ENCODE results near the gene PPP1CC. TPM values are rescaled to one million over a fixed set of nuclear protein-coding genes. Genes with fewer than 3 reads are reported as not detected.

The PPP1CC gene
- total and polyA plus RNA-seq, 2 donors (not counting 3 experiments of a cell fraction or from before 2014, with no cell fraction given) = 67.1 to 139 TPM

- TF ChIP-seq MYC (IDR thresholded peaks at IDR 0.05; ENCODE audit: low read depth, low read length) = no peak
- no peak for TF ChIP-seq FOS (IDR thresholded peaks at IDR 0.05; ENCODE audit: borderline replicate concordance, insufficient read depth, low read length)
- TF ChIP-seq CTCF (IDR thresholded peaks at IDR 0.05; ENCODE audit: extremely low read depth in 1 of 2, insufficient read depth in 1 of 2, low read depth in 1 of 2, low read length in 2 of 2) = no peak
- TF ChIP-seq POLR2AphosphoS5 (IDR thresholded peaks at IDR 0.05; ENCODE audit: insufficient read depth, low read depth, low read length) = no peak
- TF ChIP-seq MAX (IDR thresholded peaks at IDR 0.05; ENCODE audit: insufficient read depth, insufficient read length) = no peak
- peaks cover 7% of the 10 kb centered on the region for H3K4me1 ChIP-seq (ENCODE audit: control insufficient read depth, extremely low read depth, insufficient read depth, low read length)
- no peak overlapping the region for H3K4me3 ChIP-seq (replicated peaks in 1 of 3; ENCODE audit: insufficient read depth in 1 of 3, low read depth in 1 of 3, low read length in 3 of 3)
- BruUV-seq (replicated peaks) = no TSS peak
- H3K9me1 ChIP-seq (replicated peaks; ENCODE audit: control insufficient read depth, extremely low read depth, insufficient read depth, low read length) = no peaks in the 10 kb centered on the region
- no peaks in the 10 kb centered on the region for H3K79me2 ChIP-seq (ENCODE audit: control insufficient read depth, insufficient read depth, low read length)
- H3K36me3 ChIP-seq (ENCODE audit: control insufficient read depth in 2 of 2, extremely low read depth in 1 of 2, insufficient read depth in 2 of 2, low read length in 2 of 2) = no peaks in the 10 kb centered on the region
- H3K4me2 ChIP-seq (ENCODE audit: insufficient read depth, low read length) = no peak overlapping the region
- no peaks in the 10 kb centered on the region for H3K9me3 ChIP-seq (replicated peaks; ENCODE audit: control insufficient read depth, insufficient read depth, low read length)
- no peak overlapping the region for H2AFZ ChIP-seq (ENCODE audit: low read depth, low read length)
- intact Hi-C loops (cut with micrococcal nuclease) = no loop called here
- H3K27me3 ChIP-seq (ENCODE audit: control insufficient read depth in 2 of 2, insufficient read depth in 2 of 2, low read length in 2 of 2) = no peaks in the 10 kb centered on the region
- ChIA-PET POLR2A (interaction anchor here (0.7 kb wide), 1 partner anchor 176 kb away, joined by 6 read pairs; no protein-coding TSS in a partner anchor), CTCF (no interaction called here)
- dilution Hi-C loops (cut with MboI; ENCODE audit: extremely low pct_ligation_motif_present, low sequenced_read_pairs) = no loop called here
- FAIRE-seq (peak; percentile 42), DNase-seq (ENCODE audit: low read depth, low spot score) (no peak)
- no peaks in the 10 kb centered on the region for H4K20me1 ChIP-seq (replicated peaks; ENCODE audit: control insufficient read depth, extremely low read depth, insufficient read depth, low read length)
- H3K9ac ChIP-seq (replicated peaks; ENCODE audit: extremely low read depth, insufficient read depth, low read length) = no peak overlapping the region
- no peak overlapping the region for H3K27ac ChIP-seq (ENCODE audit: insufficient read depth, low read depth, low read length)
Measured at GRCh38 chr12:110693731-110694130, 49.0 kb downstream of the PPP1CC start.

- no TSS peak for BruUV-seq (replicated peaks)
- H4K20me1 ChIP-seq (replicated peaks; ENCODE audit: control insufficient read depth, extremely low read depth, insufficient read depth, low read length) = no peaks in the 10 kb centered on the region
- intact Hi-C loops (cut with micrococcal nuclease) (no loop called here), dilution Hi-C loops (cut with MboI; ENCODE audit: extremely low pct_ligation_motif_present, low sequenced_read_pairs) (no loop called here)
- H3K27ac ChIP-seq (ENCODE audit: insufficient read depth, low read depth, low read length) = no peak overlapping the region
- H2AFZ ChIP-seq (ENCODE audit: low read depth, low read length) = peak overlapping the region; percentile 100
- TF ChIP-seq MYC (IDR thresholded peaks at IDR 0.05; ENCODE audit: low read depth, low read length) = no peak
- no peak for TF ChIP-seq FOS (IDR thresholded peaks at IDR 0.05; ENCODE audit: borderline replicate concordance, insufficient read depth, low read length)
- TF ChIP-seq GATA2 (IDR thresholded peaks at IDR 0.05; ENCODE audit: insufficient read depth, insufficient read length, low read depth, low read length) = no peak
- TF ChIP-seq POLR2AphosphoS5 (IDR thresholded peaks at IDR 0.05; ENCODE audit: insufficient read depth, low read depth, low read length) = no peak
- TF ChIP-seq MAX (IDR thresholded peaks at IDR 0.05; ENCODE audit: insufficient read depth, insufficient read length) = no peak
- TF ChIP-seq CTCF (IDR thresholded peaks at IDR 0.05; ENCODE audit: extremely low read depth in 1 of 2, insufficient read depth in 1 of 2, low read depth in 1 of 2, low read length in 2 of 2) = no peak
- TF ChIP-seq JUN (IDR thresholded peaks at IDR 0.05; ENCODE audit: borderline replicate concordance, insufficient read depth, insufficient read length, low read depth) = no peak
- TF ChIP-seq EZH2 (IDR thresholded peaks at IDR 0.05; ENCODE audit: borderline replicate concordance, low read depth, low read length, severe bottlenecking) = no peak
- TF ChIP-seq POLR2A (IDR thresholded peaks at IDR 0.05; ENCODE audit: low read depth, low read length) = no peak
- ChIA-PET POLR2A (no interaction called here), CTCF (interaction anchor here (0.6 kb wide), 1 partner anchor 63 kb away, joined by 3 read pairs; no protein-coding TSS in a partner anchor)
- H3K4me2 ChIP-seq (ENCODE audit: insufficient read depth, low read length) = no peak overlapping the region
- H3K36me3 ChIP-seq (ENCODE audit: control insufficient read depth in 2 of 2, extremely low read depth in 1 of 2, insufficient read depth in 2 of 2, low read length in 2 of 2) = no peaks in the 10 kb centered on the region
- no peaks in the 10 kb centered on the region for H3K9me1 ChIP-seq (replicated peaks; ENCODE audit: control insufficient read depth, extremely low read depth, insufficient read depth, low read length)
- no peak overlapping the region for H3K4me3 ChIP-seq (replicated peaks in 1 of 3; ENCODE audit: insufficient read depth in 1 of 3, low read depth in 1 of 3, low read length in 3 of 3)
- H3K79me2 ChIP-seq (ENCODE audit: control insufficient read depth, insufficient read depth, low read length) = no peaks in the 10 kb centered on the region
- DNase-seq (ENCODE audit: low read depth, low spot score) = no peak
- no peak overlapping the region for H3K9ac ChIP-seq (replicated peaks; ENCODE audit: extremely low read depth, insufficient read depth, low read length)
- H3K9me3 ChIP-seq (replicated peaks; ENCODE audit: control insufficient read depth, insufficient read depth, low read length) = no peaks in the 10 kb centered on the region
- H3K4me1 ChIP-seq (ENCODE audit: control insufficient read depth, extremely low read depth, insufficient read depth, low read length) = peaks cover 10% of the 10 kb centered on the region
- H3K27me3 ChIP-seq (ENCODE audit: control insufficient read depth in 2 of 2, insufficient read depth in 2 of 2, low read length in 2 of 2) = peaks cover 0 to 3% of the 10 kb centered on the region in 2 experiments
- no peak for FAIRE-seq
Measured at GRCh38 chr12:110690127-110690430, 52.6 kb downstream of the PPP1CC start.

Measured in endothelial cell of umbilical vein (primary cell).